IMR-90 (cell line): ENCODE data around the gene DCAF6. TPM values are rescaled to one million over a fixed set of nuclear protein-coding genes. Genes with fewer than 3 reads are reported as not detected.

Source experiments
- ATAC-seq: fragments of 200-7000 bp; cut with Tn5 transposase; 2 replicates; pipeline ENCODE4 v1.9.1; 2020; ENCODE audit warnings: low read depth, mild to moderate bottlenecking, moderate library complexity
- BruUV-seq: library from RNA; stranded (reverse); fragments of 400-500 nt; replicated peaks from 2 replicates; lab custom pipeline; 2021; lab: Mats Ljungman, UMichigan
- CTCF ChIA-PET: fragments of 300-600 bp; formaldehyde crosslinking; extraction: SDS; loops from one replicate; lab custom pipeline; 2021; ENCODE audit warnings: antibody characterized with exemption; lab: Yijun Ruan, JAX
- POLR2A ChIA-PET: fragments of 300-600 bp; sonication (Branson Sonifier 250); formaldehyde crosslinking; loops from one replicate; lab custom pipeline; 2022; ENCODE audit warnings: antibody characterized with exemption; ENCODE audit not compliant: unreplicated experiment; lab: Charles Lee
- DNase-seq: peaks from one replicate; pipeline ENCODE4 v3.0.0; 2013
- H2AFZ ChIP-seq: replicated peaks from 2 replicates; pipeline ENCODE3; 2013; ENCODE audit warnings: low read length, mild to moderate bottlenecking; ENCODE audit not compliant: poor library complexity
- H2AK5ac ChIP-seq: 2 replicates; pipeline ENCODE4 v1.6.1; 2013; ENCODE audit warnings: low read depth, low read length, inconsistent platforms
- H2AK9ac ChIP-seq: replicated peaks from 2 replicates; pipeline ENCODE3; 2013; ENCODE audit warnings: mild to moderate bottlenecking, low read depth, low read length, moderate library complexity; ENCODE audit not compliant: poor library complexity
- H2BK120ac ChIP-seq: 2 replicates; pipeline ENCODE4 v1.6.1; 2013; ENCODE audit warnings: low read depth, low read length, inconsistent platforms
- H2BK15ac ChIP-seq: 3 replicates; pipeline ENCODE4 v1.6.1; 2013; ENCODE audit warnings: low read depth, low read length, inconsistent platforms
- H2BK20ac ChIP-seq: 2 replicates; pipeline ENCODE4 v1.6.1; 2013; ENCODE audit warnings: low read depth, mild to moderate bottlenecking, inconsistent platforms, low read length, moderate library complexity
- H2BK5ac ChIP-seq: 2 replicates; pipeline ENCODE4 v1.6.1; 2013; ENCODE audit warnings: mild to moderate bottlenecking, low read depth, low read length, inconsistent platforms; ENCODE audit not compliant: poor library complexity, severe bottlenecking
- H3K14ac ChIP-seq: replicated peaks from 2 replicates; pipeline ENCODE4 v1.6.1; 2013; ENCODE audit warnings: low read depth, low read length, inconsistent platforms
- H3K18ac ChIP-seq: 2 replicates; pipeline ENCODE4 v1.6.1; 2013; ENCODE audit warnings: low read depth, low read length, control low read depth
- H3K23ac ChIP-seq: 2 replicates; pipeline ENCODE4 v1.6.1; 2013; ENCODE audit warnings: low read depth, low read length, inconsistent platforms
- H3K27ac ChIP-seq: 2 replicates; pipeline ENCODE4 v1.5.1; 2013; ENCODE audit warnings: mild to moderate bottlenecking, control low read depth, low read length; ENCODE audit not compliant: insufficient read depth
- H3K27me3 ChIP-seq: 2 replicates; pipeline ENCODE4 v1.6.1; 2013; ENCODE audit warnings: low read length; ENCODE audit not compliant: control insufficient read depth, insufficient read depth
- H3K36me3 ChIP-seq: 2 replicates; pipeline ENCODE4 v1.6.1; 2013; ENCODE audit warnings: low read length, mixed read lengths; ENCODE audit not compliant: control insufficient read depth, insufficient read depth
- H3K4ac ChIP-seq: 2 replicates; pipeline ENCODE4 v1.6.1; 2013; ENCODE audit warnings: low read depth, low read length, inconsistent platforms
- H3K4me1 ChIP-seq: 2 replicates; pipeline ENCODE4 v1.6.1; 2013; ENCODE audit warnings: low read length, mixed read lengths; ENCODE audit not compliant: control insufficient read depth, insufficient read depth
- H3K4me2 ChIP-seq: 2 replicates; pipeline ENCODE4 v1.6.1; 2013; ENCODE audit warnings: low read depth, mild to moderate bottlenecking, control low read depth, low read length, moderate library complexity
- H3K4me3 ChIP-seq: 2 replicates; pipeline ENCODE4 v1.5.1; 2013; ENCODE audit warnings: low read depth, mild to moderate bottlenecking, control low read depth, low read length, moderate library complexity; ENCODE audit not compliant: insufficient read depth
- H3K56ac ChIP-seq: 2 replicates; pipeline ENCODE4 v1.6.1; 2013; ENCODE audit warnings: low read length, inconsistent platforms; ENCODE audit not compliant: insufficient read depth; ENCODE audit errors: extremely low read depth
- H3K79me1 ChIP-seq, 2 experiments: 2 replicates each; pipeline ENCODE4 v1.6.1; 2013; ENCODE audit warnings: low read length in 2 of 2, inconsistent platforms in 1 of 2, low read depth in 1 of 2
- H3K9ac ChIP-seq: 2 replicates; pipeline ENCODE4 v1.6.1; 2013; ENCODE audit warnings: low read depth, low read length, control low read depth
- H3K9me1 ChIP-seq: 2 replicates; pipeline ENCODE4 v1.6.1; 2013; ENCODE audit warnings: low read length, inconsistent platforms; ENCODE audit not compliant: insufficient read depth
- H3K9me3 ChIP-seq: 2 replicates; pipeline ENCODE4 v1.6.1; 2013; ENCODE audit warnings: low read length; ENCODE audit not compliant: control insufficient read depth, insufficient read depth
- H4K20me1 ChIP-seq: 2 replicates; pipeline ENCODE4 v1.6.1; 2013; ENCODE audit warnings: low read length, inconsistent platforms; ENCODE audit not compliant: insufficient read depth
- H4K5ac ChIP-seq: 2 replicates; pipeline ENCODE4 v1.6.1; 2013; ENCODE audit warnings: mild to moderate bottlenecking, low read depth, low read length, control low read depth
- H4K8ac ChIP-seq, 2 experiments: 2 replicates each; pipeline ENCODE4 v1.6.1; 2013; ENCODE audit warnings: low read depth in 2 of 2, low read length in 2 of 2, control low read depth in 1 of 2, inconsistent platforms in 1 of 2
- H4K91ac ChIP-seq: 2 replicates; pipeline ENCODE4 v1.6.1; 2013; ENCODE audit warnings: low read depth, low read length, inconsistent platforms; ENCODE audit not compliant: insufficient read depth
- BHLHE40 ChIP-seq: fragments of 150-350 bp; IDR thresholded peaks from 2 replicates; pipeline ENCODE4 v1.6.1; 2016; ENCODE audit warnings: mild to moderate bottlenecking, low read depth, low read length
- CEBPB ChIP-seq: IDR thresholded peaks from 2 replicates; pipeline ENCODE4 v1.6.1; 2012; ENCODE audit warnings: low read depth, low read length, improper control_type of control experiment
- CHD1 ChIP-seq: IDR thresholded peaks from 2 replicates; pipeline ENCODE4 v1.6.1; 2012; ENCODE audit warnings: low read depth, low read length, improper control_type of control experiment
- FOS ChIP-seq: fragments of 150-350 bp; IDR thresholded peaks from 2 replicates; pipeline ENCODE4 v1.6.1; 2016; ENCODE audit warnings: low read depth, low read length
- MAFK ChIP-seq: IDR thresholded peaks from 2 replicates; pipeline ENCODE4 v1.6.1; 2012; ENCODE audit warnings: low read depth, low read length, improper control_type of control experiment
- MXI1 ChIP-seq: IDR thresholded peaks from 2 replicates; pipeline ENCODE4 v1.6.1; 2012; ENCODE audit warnings: low read depth, mild to moderate bottlenecking, low read length, moderate library complexity, borderline replicate concordance
- NFE2L2 ChIP-seq: fragments of 150-350 bp; IDR thresholded peaks from 2 replicates; pipeline ENCODE4 v1.6.1; 2016; ENCODE audit warnings: low read depth, mild to moderate bottlenecking, low read length
- RCOR1 ChIP-seq: IDR thresholded peaks from 2 replicates; pipeline ENCODE4 v1.6.1; 2012; ENCODE audit warnings: mild to moderate bottlenecking, low read length, improper control_type of control experiment; ENCODE audit not compliant: insufficient replicate concordance
- RFX5 ChIP-seq: IDR thresholded peaks from 2 replicates; pipeline ENCODE4 v1.8.0; 2012; ENCODE audit warnings: low read depth, mild to moderate bottlenecking, low read length, moderate library complexity
- SMC3 ChIP-seq: fragments of 150-350 bp; IDR thresholded peaks from 2 replicates; pipeline ENCODE4 v1.6.1; 2016; ENCODE audit warnings: low read depth, mild to moderate bottlenecking, antibody characterized with exemption, low read length, moderate library complexity
- WGBS, 2 experiments: methylation state at CpG; one replicate each; pipeline versions ENCODE4 v1.1.5 to v1.1.7; 2013; ENCODE audit warnings: missing lambda C conversion rate in 2 of 2; ENCODE audit not compliant: insufficient read length in 1 of 2; ENCODE audit errors: extremely low coverage in 2 of 2; 5-methylcytosine and 5-hydroxymethylcytosine counted together
- dilution Hi-C: fragments of 300-500 bp; cut with HindIII; formaldehyde crosslinking; loops from one replicate; pipeline ENCODE4 v1.14.3; 2018; ENCODE audit warnings: low sequenced_read_pairs; ENCODE audit not compliant: unreplicated experiment
- in situ Hi-C: fragments of 300-500 bp; cut with MboI; formaldehyde crosslinking; loops from 3 replicates; pipeline ENCODE4 v1.14.3; 2019; ENCODE audit warnings: low sequenced_read_pairs, inconsistent platforms, mixed read lengths
- intact Hi-C: fragments of 100-400 bp; cut with micrococcal nuclease; formaldehyde crosslinking; loops from 2 replicates; pipeline ENCODE4 v1.10.0; 2022
- polyA plus RNA-seq, 3 experiments: library from polyadenylated mRNA; depleted of rRNA; stranded (reverse); fragments of >200 nt; gene quantifications; 2 replicates each; pipeline ENCODE4 v1.2.3, GENCODE V29; 2012; ENCODE audit warnings: low replicate concordance in 1 of 3
- total RNA-seq: library from RNA; depleted of rRNA; stranded (reverse); fragments of >200 nt; gene quantifications from 2 replicates; pipeline ENCODE4 v1.2.3, GENCODE V29; 2012
- TF ChIP-seq, protein P1 (sequence below): fragments of 150-350 bp; IDR thresholded peaks from 2 replicates; pipeline ENCODE4 v1.6.1; 2016; ENCODE audit warnings: low read depth, mild to moderate bottlenecking, low read length, moderate library complexity, borderline replicate concordance
- TF ChIP-seq, protein P2 (sequence below): conservative IDR thresholded peaks from 2 replicates; pipeline ENCODE4 v1.5.1; 2012; ENCODE audit warnings: mild to moderate bottlenecking, low read depth, low read length, improper control_type of control experiment

The DCAF6 gene
- total and polyA plus RNA-seq, 2 of the 4 experiments (the other 2 are of a cell fraction): 60.4 to 88.7 TPM

DNA sequence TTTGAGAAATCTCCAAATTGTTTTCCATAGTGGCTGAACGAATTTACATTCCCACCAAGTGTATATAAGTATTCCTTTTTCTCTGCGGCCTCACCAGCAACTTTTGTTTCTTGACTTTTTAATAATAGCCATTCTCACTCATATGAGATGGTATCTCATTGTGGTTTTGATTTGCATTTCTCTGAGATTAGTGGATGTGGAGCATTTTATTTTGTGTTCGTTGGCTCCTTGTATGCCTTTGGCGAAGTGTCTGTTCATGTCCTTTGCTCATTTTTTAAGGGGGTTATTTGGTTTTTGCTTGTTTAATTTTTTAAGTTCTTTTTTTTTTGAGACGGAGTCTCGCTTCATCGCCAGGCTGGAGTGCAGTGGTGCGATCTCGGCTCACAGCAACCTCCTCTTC, 45.5 kb downstream of the DCAF6 start:
- Histone ChIP-seq H3K56ac (no peak overlapping the region), H4K20me1 (peaks cover 23% of the 10 kb centered on the region; the same call in 1 of the 2 replicates), H3K79me1 (peaks cover 39 to 52% of the 10 kb centered on the region in 2 experiments), H3K4me1 (peaks cover 2% of the 10 kb centered on the region), H4K8ac (no peak overlapping the region), H2BK5ac (no peak overlapping the region), H3K4ac (no peak overlapping the region), H2BK20ac (no peak overlapping the region), H3K27ac (no peak overlapping the region), H3K18ac (no peak overlapping the region), H3K4me2 (no peak overlapping the region), H3K9me1 (peaks cover 3% of the 10 kb centered on the region; the same call in 1 of the 2 replicates), H2AK5ac (no peak overlapping the region), H3K14ac (no peak overlapping the region), H2BK15ac (no peak overlapping the region), H3K36me3 (peaks cover 11% of the 10 kb centered on the region), H3K9ac (no peak overlapping the region), H2BK120ac (no peak overlapping the region), H2AK9ac (no peak overlapping the region), H3K4me3 (no peak overlapping the region), H3K9me3 (no peaks in the 10 kb centered on the region), H2AFZ (no peak overlapping the region), H4K91ac (no peak overlapping the region), H3K23ac (no peak overlapping the region), H3K27me3 (no peaks in the 10 kb centered on the region), H4K5ac (no peak overlapping the region)
- ChIA-PET CTCF (no interaction called here), POLR2A (no interaction called here)
- in situ Hi-C loops (no loop called here), intact Hi-C loops (no loop called here), dilution Hi-C loops (no loop called here)
- peak; percentile 12 for DNase-seq
- TF ChIP-seq FOS (no peak), CHD1 (no peak), SMC3 (no peak), BHLHE40 (no peak), NFE2L2 (no peak), RCOR1 (no peak), MXI1 (no peak), CEBPB (no peak), RFX5 (no peak), MAFK (no peak)
- TF ChIP-seq, protein P1, sequence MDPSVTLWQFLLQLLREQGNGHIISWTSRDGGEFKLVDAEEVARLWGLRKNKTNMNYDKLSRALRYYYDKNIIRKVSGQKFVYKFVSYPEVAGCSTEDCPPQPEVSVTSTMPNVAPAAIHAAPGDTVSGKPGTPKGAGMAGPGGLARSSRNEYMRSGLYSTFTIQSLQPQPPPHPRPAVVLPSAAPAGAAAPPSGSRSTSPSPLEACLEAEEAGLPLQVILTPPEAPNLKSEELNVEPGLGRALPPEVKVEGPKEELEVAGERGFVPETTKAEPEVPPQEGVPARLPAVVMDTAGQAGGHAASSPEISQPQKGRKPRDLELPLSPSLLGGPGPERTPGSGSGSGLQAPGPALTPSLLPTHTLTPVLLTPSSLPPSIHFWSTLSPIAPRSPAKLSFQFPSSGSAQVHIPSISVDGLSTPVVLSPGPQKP: no peak
- TF ChIP-seq, protein P2, sequence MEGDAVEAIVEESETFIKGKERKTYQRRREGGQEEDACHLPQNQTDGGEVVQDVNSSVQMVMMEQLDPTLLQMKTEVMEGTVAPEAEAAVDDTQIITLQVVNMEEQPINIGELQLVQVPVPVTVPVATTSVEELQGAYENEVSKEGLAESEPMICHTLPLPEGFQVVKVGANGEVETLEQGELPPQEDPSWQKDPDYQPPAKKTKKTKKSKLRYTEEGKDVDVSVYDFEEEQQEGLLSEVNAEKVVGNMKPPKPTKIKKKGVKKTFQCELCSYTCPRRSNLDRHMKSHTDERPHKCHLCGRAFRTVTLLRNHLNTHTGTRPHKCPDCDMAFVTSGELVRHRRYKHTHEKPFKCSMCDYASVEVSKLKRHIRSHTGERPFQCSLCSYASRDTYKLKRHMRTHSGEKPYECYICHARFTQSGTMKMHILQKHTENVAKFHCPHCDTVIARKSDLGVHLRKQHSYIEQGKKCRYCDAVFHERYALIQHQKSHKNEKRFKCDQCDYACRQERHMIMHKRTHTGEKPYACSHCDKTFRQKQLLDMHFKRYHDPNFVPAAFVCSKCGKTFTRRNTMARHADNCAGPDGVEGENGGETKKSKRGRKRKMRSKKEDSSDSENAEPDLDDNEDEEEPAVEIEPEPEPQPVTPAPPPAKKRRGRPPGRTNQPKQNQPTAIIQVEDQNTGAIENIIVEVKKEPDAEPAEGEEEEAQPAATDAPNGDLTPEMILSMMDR: no peak
- no TSS peak for BruUV-seq
- WGBS, 2 experiments: no CpG with 5 or more reads among the region's 9 CpGs
- no peak for ATAC-seq
